K562 (cell line): Measurements from ENCODE around the gene SLC15A3. TPM values are rescaled to one million over a fixed set of nuclear protein-coding genes. Genes with fewer than 3 reads are reported as not detected.

Experiments
- ATAC-seq: fragments of 200-7000 bp; cut with Tn5 transposase; 3 replicates; pipeline ENCODE4 v1.9.1; 2020; ENCODE audit warnings: moderate library complexity
- BruUV-seq: library from RNA; stranded (reverse); fragments of 400-500 nt; replicated peaks from 2 replicates; lab custom pipeline; 2021; lab: Mats Ljungman, UMichigan
- CTCF ChIA-PET: fragments of 300-600 bp; formaldehyde crosslinking; extraction: SDS; loops from one replicate; lab custom pipeline; 2021; ENCODE audit warnings: low intra/inter-chr PET ratio; lab: Yijun Ruan, JAX
- POLR2A ChIA-PET: fragments of 300-600, 350-650 bp; sonication (Branson Sonifier 250); formaldehyde crosslinking; extraction: SDS; loops from one replicate; lab custom pipeline; 2021; ENCODE audit warnings: antibody characterized with exemption, inconsistent platforms; lab: Yijun Ruan, JAX
- DNase-seq, 4 experiments: peaks; one replicate each; pipeline versions ENCODE4 v3.0.0 to v3.0.0-alpha.2; 2011 to 2018; ENCODE audit warnings: low spot score in 3 of 4, mixed read lengths in 3 of 4; ENCODE audit errors: extremely low read depth in 1 of 4
- FAIRE-seq: peaks from 2 replicates; lab custom pipeline; 2011; peaks lifted over from hg19 to GRCh38; lab: Jason Lieb, UNC
- H2AFZ ChIP-seq: 2 replicates; pipeline ENCODE4 v1.6.0; 2011; ENCODE audit warnings: low read depth, low read length, control low read depth, inconsistent platforms
- H3K27ac ChIP-seq: fragments of 200-600 bp; 3 replicates; pipeline ENCODE4 v1.8.0; 2011; ENCODE audit warnings: low read depth, mild to moderate bottlenecking, control low read depth, inconsistent platforms, low read length, moderate library complexity, mixed read lengths; ENCODE audit errors: extremely low read depth
- H3K27me3 ChIP-seq, 2 experiments: fragments of 300-600 bp in 1 of 2; 2 replicates in 1 of 2; 3 replicates in 1 of 2; pipeline versions ENCODE4 v1.6.0 to v1.8.0; 2011; ENCODE audit warnings: inconsistent platforms in 2 of 2, low read length in 2 of 2, mild to moderate bottlenecking in 1 of 2, mixed read lengths in 1 of 2, moderate library complexity in 1 of 2; ENCODE audit not compliant: control insufficient read depth in 2 of 2, insufficient read depth in 2 of 2
- H3K36me3 ChIP-seq: fragments of 300-600 bp; 3 replicates; pipeline ENCODE4 v1.8.0; 2011; ENCODE audit warnings: mild to moderate bottlenecking, low read length, inconsistent platforms; ENCODE audit not compliant: control insufficient read depth, insufficient read depth
- H3K4me1 ChIP-seq, 2 experiments: fragments of 200-600 bp in 1 of 2; replicated peaks in 1 of 2; 2 replicates in 1 of 2; 3 replicates in 1 of 2; pipeline versions ENCODE4 v1.5.1 to v1.8.0; 2011; ENCODE audit warnings: inconsistent platforms in 2 of 2, low read length in 2 of 2, mild to moderate bottlenecking in 1 of 2, mixed read lengths in 1 of 2, moderate library complexity in 1 of 2; ENCODE audit not compliant: control insufficient read depth in 2 of 2, insufficient read depth in 2 of 2
- H3K4me2 ChIP-seq: 2 replicates; pipeline ENCODE4 v1.6.1; 2011; ENCODE audit warnings: low read length, control low read depth, inconsistent platforms, mixed read lengths; ENCODE audit not compliant: insufficient read depth
- H3K4me3 ChIP-seq: fragments of 200-600 bp; sonication (generic), shearing (Covaris generic); 2 replicates; pipeline ENCODE4 v1.5.1; 2016; ENCODE audit warnings: control low read depth, inconsistent platforms
- H3K79me2 ChIP-seq: fragments of 200-600 bp; 3 replicates; pipeline ENCODE4 v1.8.0; 2011; ENCODE audit warnings: low read length, inconsistent platforms; ENCODE audit not compliant: control insufficient read depth, insufficient read depth
- H3K9ac ChIP-seq, 2 experiments: 2 replicates each; pipeline versions ENCODE4 v1.6.0 to v1.6.1; 2011; ENCODE audit warnings: low read depth in 2 of 2, low read length in 2 of 2, control low read depth in 1 of 2, inconsistent platforms in 1 of 2, mild to moderate bottlenecking in 1 of 2, mixed read lengths in 1 of 2; ENCODE audit not compliant: insufficient read depth in 1 of 2
- H3K9me1 ChIP-seq: one replicate; pipeline ENCODE4 v1.6.0; 2011; ENCODE audit warnings: inconsistent platforms, mild to moderate bottlenecking, low read length, moderate library complexity; ENCODE audit not compliant: control insufficient read depth, insufficient read depth
- H3K9me3 ChIP-seq: replicated peaks from 2 replicates; pipeline ENCODE4 v1.5.1; 2011; ENCODE audit warnings: low read depth, low read length, inconsistent platforms; ENCODE audit not compliant: control insufficient read depth, insufficient read depth
- H4K20me1 ChIP-seq: replicated peaks from 2 replicates; pipeline ENCODE4 v1.6.1; 2011; ENCODE audit warnings: low read length, inconsistent platforms, mixed read lengths; ENCODE audit not compliant: control insufficient read depth, insufficient read depth
- BRF2 ChIP-seq: IDR thresholded peaks from 3 replicates; pipeline ENCODE4 v1.6.1; 2011; ENCODE audit warnings: borderline replicate concordance, mild to moderate bottlenecking; ENCODE audit not compliant: insufficient read length, insufficient read depth
- NCOA6 ChIP-seq: fragments of 450-650 bp; IDR thresholded peaks from 2 replicates; pipeline ENCODE4 v1.6.1; 2017; ENCODE audit warnings: mild to moderate bottlenecking
- PCBP2 ChIP-seq: fragments of 200-400 bp; formaldehyde crosslinking; IDR thresholded peaks from 2 replicates; pipeline ENCODE4 v1.6.1; 2018; ENCODE audit warnings: low read length, low read depth, mild to moderate bottlenecking, moderate library complexity; ENCODE audit not compliant: poor library complexity, severe bottlenecking
- RBM14 ChIP-seq: fragments of 200-400 bp; formaldehyde crosslinking; IDR thresholded peaks from 2 replicates; pipeline ENCODE4 v1.6.1; 2018; ENCODE audit warnings: low read depth, mild to moderate bottlenecking, low read length, moderate library complexity, borderline replicate concordance; ENCODE audit not compliant: insufficient read depth
- TRIM24 ChIP-seq, 2 experiments: fragments of 450-650 bp; IDR thresholded peaks; 2 replicates each; pipeline ENCODE4 v1.6.1; 2016
- WGBS: fragments of 100-300 bp; shearing (Covaris generic); methylation state at CpG from one replicate; pipeline ENCODE4 v1.1.6; 2016; ENCODE audit warnings: low coverage, mixed read lengths; ENCODE audit not compliant: insufficient coverage; ENCODE audit errors: missing lambda C conversion rate; 5-methylcytosine and 5-hydroxymethylcytosine counted together
- in situ Hi-C: fragments of 300-500 bp; cut with MboI; formaldehyde crosslinking; loops from 4 replicates; pipeline ENCODE4 v1.15.0; 2018; ENCODE audit warnings: inconsistent platforms, mixed read lengths
- intact Hi-C: fragments of 100-400 bp; cut with micrococcal nuclease; formaldehyde crosslinking; loops from 2 replicates; pipeline ENCODE4 v1.14.2; 2022
- polyA plus RNA-seq, 8 experiments: library from polyadenylated mRNA; depleted of rRNA in 4 of 8; stranded (reverse) in 5 of 8; unstranded in 3 of 8; fragments of >200 nt; fragmentation: Nextera tagmentation in 2 of 8; fragmentation: Illumina TruSeq in 1 of 8; extraction: Ambion mirVana in 2 of 8; extraction: Trizol in 1 of 8; gene quantifications; 2 replicates each; pipeline versions ENCODE4 v1.2.1 to v1.2.3, GENCODE V29; 2011 to 2014; ENCODE audit warnings: inconsistent platforms in 1 of 8, missing spikeins in 1 of 8
- total RNA-seq, 7 experiments: library from RNA; depleted of rRNA in 6 of 7; stranded (reverse); fragments of >200 nt in 6 of 7; fragmentation: Illumina TruSeq in 2 of 7; extraction: Trizol in 2 of 7; gene quantifications; 2 replicates each; pipeline versions ENCODE4 v1.2.1 to v1.2.3, GENCODE V29; 2011 to 2021; ENCODE audit warnings: low replicate concordance in 1 of 7

The SLC15A3 gene
- total and polyA plus RNA-seq, 9 of the 15 experiments (the other 6 are each of a cell fraction or from before 2014, with no cell fraction given) = 0.07 to 0.27 TPM; not detected in 7

GRCh38 chr11:60939301-60939700 is 12.7 kb downstream of the SLC15A3 start (continued):
- TF ChIP-seq TRIM24 (IDR thresholded peaks at IDR 0.05) (no peak), NCOA6 (no peak)

- FAIRE-seq (no peak), ATAC-seq (no peak; the same call in 2 of the 3 replicates), DNase-seq (no peak)
- Histone ChIP-seq H3K9me1 (no peaks in the 10 kb centered on the region), H3K9me3 (no peaks in the 10 kb centered on the region), H3K9ac (no peak overlapping the region), H4K20me1 (peaks cover 16% of the 10 kb centered on the region), H3K27me3 (peaks cover 66 to 87% of the 10 kb centered on the region in 2 experiments), H3K4me1 (peaks cover 0 to 19% of the 10 kb centered on the region in 2 experiments; a peak in 1 of 5 replicates), H3K79me2 (no peaks in the 10 kb centered on the region), H3K4me3 (no peak overlapping the region), H3K36me3 (no peaks in the 10 kb centered on the region), H2AFZ (no peak overlapping the region), H3K4me2 (no peak overlapping the region), H3K27ac (no peak overlapping the region)
- BruUV-seq = no TSS peak
- intact Hi-C loops (no loop called here), in situ Hi-C loops (no loop called here)
- ChIA-PET CTCF (no interaction called here), POLR2A (no interaction called here)
- WGBS = 0% methylated on average over 9 of the region's 9 CpGs
- TF ChIP-seq PCBP2 (no peak), RBM14 (no peak), BRF2 (no peak)
These were observed 13.5 kb downstream of the SLC15A3 start for GRCh38 chr11:60938500-60938899.
